CD4-positive, alpha-beta T cell treated with Interleukin-15 for 1 hour (primary cell): ENCODE measurements around the gene LIN52.

Experiments used
- DNase-seq: peaks from one replicate; pipeline ENCODE4 v3.0.0-alpha.2; 2020

Gene LIN52

DNA sequence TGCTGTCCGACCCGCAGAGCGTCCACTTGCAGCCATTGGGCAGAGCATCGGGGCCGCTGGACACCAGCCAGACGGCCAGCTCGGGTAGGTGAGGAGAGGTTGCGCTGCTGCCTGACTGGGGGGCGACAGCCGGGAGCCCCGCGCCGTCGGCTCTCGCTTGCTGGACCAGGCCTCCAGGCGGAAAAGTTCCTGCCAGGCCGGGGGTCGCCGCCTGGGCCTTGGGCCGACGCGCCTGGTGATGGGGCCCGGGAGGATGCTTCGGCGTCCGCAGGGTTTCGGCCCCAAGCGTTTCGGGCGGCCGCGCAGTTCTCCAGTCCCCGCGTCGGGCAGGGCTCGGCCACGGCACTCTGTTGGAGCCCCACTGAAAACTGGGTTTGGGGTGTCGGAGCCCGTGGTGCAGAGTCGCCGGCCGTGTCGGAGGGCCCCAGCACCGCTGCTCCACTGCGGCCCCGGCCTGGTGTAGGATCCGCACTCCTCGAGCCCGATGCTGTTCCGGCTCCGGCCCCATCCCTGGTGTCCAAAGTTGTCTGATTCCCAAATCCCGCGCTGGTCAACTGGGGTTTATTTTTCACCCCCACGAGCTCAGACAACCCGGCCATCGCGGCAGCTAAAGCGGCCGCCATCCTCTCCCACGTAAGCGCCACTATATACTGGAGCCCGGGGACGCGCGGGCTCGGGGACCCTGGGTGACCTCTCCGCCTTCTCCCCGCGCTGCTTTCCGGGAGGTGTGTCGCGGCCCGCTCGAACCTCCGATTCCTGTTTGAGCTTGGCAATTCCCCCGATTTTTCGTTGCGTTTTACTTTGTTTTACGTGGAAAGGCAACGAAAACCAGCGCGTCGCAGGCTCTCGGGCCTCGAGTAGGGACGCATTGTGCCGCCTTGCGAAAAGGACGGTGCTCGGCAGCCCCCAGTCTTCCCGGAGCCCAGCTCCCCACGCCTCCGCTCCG is 155.4 kb downstream of the LIN52 start:
- no peak for DNase-seq

DNA sequence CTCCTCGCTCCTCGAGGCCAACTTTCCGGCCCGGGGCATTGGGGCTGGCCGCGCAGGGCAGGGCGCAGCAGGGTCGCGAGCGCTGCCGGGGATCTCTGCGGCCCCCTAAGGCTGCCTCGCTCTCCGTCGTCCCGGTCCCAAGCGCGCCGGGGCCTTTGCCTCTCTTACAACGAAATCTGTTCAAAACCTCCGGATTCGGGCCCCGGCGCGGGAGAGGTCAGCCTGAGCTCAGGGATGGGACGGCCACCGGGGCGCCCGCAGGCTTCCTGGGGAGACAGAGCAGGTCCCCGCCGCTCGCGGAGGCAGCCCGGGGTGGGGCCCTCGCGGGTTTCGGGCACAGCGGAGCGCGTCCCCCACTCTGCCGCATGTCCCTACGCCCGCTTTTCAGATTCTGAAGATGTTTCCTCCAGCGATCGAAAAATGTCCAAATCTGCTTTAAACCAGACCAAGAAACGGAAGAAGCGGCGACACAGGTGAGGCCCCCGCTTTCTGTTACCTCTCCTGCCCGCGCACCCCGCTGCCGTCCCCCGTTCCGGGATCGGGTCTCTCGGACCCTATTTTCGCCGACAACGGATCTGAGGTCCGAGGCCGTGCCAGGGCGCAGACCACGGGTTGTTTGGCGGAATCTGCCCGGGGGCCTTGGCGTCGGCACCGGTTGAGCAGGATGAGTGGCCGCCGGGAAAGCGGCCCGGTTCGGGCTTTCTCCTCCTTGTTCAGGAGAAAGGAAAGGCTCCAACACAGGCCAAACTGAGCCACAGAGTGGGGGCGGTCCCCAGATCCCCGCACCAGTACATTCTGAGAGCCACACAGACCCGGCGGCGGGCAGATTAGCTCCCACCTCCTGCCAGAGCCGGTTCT is 156.3 kb downstream of the LIN52 start:
- DNase-seq, result no peak

DNA sequence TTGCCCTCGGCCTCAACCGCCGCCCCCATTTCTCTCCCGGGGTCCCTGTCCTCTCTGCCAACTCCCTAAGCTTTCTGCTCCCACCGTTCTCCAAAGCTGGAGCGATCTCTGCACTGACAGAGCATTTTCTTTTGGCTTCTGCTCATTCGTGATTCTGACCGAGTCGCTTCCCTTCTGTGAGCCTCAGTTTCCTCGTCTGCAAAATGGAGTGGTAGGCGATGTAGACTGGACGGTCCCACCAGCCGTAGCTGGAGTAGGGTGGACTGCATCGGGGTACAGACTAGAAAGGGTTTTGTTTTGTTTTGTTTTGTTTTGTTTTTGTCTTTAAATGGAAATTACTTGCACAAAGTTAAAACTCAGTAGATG is 156.9 kb downstream of the LIN52 start:
- no peak for DNase-seq

DNA sequence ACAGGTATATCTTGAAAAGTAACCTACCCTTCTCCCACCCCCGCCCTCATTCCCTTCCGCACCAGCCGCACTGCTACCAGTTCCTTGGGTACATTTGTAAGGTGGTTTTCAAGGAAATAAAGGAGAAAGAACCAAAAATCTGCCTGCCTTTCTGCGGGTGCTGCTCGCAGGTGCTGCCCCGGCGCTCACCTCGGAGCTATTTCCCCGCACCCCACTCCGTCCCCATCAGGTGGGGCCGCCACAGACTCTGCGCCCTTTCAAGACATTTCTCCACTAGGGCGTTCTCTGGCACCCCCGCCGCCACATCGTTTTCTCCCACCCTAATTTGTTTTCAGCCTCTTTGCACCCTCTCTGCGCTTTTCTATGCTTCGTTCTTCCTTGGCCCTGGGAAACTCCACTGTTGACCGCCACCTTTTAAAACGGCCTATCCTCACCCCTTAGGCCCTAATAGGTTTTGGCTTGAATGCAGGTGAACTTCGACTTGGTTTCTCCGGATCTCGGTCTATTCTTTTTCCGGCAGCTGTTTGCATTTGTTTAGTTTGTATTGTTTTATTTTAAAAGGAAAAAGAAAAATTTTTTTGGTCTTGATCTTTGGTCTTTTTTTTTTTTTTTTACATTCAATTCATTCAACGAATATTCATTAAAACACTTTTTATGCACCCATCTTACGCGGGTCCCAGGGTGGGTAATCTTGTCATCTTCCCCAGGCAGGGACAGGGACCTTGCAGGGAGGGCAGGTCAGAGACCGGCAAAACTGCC is 157.4 kb downstream of the LIN52 start:
- DNase-seq, result no peak

DNA sequence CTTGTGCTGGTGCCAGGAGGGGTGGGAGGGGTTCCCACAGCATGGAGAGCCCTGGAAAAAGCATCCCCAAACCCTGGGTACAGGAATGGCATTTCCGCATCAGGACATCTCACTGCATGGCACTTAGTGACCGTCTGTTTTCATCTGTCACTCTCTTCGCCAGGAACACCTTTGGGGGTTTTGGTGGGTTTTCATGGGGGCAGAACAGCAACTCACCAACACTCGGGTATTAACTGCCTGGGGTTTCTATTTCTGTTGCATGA is 158.0 kb downstream of the LIN52 start:
- DNase-seq, result no peak

DNA sequence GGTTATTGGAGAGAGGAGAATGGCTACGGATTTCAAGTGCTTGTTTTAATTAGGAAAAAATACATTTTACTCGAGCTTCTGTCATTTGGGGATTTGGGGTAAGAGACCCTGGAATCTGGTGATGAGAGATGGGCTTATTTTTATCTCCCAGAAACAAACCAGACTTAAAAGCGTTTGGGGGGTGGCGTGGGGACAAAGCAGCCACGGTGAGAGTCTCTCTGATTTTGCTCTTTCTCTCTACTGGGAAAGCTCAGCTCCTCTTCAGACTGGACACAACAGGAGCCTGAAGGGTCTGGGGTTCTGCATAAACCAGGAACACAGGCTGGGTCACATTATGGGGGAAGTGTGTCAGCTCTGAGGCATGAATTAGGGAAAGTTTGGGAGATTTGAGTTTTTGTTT is 158.3 kb downstream of the LIN52 start:
- DNase-seq, result no peak

DNA sequence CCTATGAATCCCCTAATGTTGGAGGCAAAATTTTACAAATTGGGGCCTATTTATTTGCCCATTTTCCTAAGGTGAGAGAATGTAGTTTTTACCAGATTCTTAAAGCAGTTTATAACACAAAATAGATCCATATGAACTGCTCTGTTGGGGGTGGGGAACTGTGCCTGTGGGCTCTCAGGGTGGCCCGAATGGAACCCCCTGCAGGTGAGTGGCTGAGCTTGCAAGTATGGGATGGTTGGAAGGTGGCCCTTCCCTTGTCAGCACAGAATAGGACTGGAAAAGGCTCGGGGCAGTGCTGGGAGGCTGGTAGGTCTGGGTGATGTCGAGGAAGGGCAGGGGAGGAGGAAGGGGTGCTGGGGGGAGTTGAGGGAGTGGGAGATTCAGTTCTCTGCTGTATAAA is 159.4 kb downstream of the LIN52 start:
- no peak for DNase-seq

DNA sequence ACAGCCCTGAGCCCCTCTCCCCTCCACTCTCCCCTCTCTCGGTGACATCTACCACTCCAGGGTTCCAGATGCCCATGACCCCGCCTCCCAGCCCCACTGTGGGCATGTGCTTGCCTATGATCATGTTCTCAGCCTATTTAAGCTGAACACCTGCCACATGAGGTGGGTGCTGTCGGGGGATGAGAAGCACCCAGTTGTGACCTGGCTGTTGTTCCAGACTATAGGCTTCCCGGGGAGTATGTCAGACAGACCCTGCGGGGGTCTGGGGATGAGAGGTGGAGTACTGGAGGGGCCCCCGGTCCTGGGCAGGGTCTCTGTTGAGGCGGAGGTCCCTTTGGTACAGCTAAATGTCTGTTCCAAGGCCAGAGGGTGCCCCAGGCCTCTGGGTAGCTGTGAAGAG is 160.5 kb downstream of the LIN52 start:
- DNase-seq, result no peak

DNA sequence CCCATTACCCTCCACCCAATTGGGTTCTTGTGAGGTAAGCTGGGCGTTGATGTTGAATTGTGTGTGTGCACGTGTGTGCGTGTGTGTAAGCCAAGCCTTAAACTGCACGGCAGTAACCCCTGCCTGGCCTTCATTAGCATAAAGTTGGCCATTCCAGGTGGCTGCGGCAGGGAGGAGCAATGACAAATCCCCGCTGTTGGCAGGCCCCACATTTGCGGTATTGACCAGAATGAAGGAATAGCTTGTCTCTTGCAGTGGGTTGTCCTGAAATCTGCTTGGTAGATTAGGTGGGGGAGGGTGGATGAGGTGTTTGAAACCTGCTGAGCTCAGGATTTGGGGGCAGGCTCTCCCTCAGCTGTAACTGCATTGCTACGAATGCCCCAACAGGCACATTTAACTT is 161.8 kb downstream of the LIN52 start:
- DNase-seq, result no peak

DNA sequence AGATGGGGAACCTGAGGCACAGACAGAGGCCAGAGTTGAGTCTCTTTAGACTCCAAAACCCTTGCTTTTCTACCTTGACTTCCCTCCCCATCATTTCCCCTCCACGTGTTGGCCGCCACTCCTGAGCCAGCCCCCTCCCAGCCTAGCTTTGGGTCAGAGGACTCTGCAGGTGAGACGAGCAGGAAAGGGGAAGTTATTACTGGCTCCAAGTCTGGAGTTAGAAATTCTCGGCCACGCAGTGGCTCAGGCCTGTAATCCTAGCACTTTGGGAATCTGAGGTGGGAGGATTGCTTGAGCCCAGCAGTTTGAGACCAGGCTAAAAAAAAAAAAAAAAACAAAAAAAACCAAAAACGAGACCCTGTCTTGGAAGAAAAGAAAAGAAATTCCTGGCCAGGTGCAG is 163.3 kb downstream of the LIN52 start:
- DNase-seq, result no peak

DNA sequence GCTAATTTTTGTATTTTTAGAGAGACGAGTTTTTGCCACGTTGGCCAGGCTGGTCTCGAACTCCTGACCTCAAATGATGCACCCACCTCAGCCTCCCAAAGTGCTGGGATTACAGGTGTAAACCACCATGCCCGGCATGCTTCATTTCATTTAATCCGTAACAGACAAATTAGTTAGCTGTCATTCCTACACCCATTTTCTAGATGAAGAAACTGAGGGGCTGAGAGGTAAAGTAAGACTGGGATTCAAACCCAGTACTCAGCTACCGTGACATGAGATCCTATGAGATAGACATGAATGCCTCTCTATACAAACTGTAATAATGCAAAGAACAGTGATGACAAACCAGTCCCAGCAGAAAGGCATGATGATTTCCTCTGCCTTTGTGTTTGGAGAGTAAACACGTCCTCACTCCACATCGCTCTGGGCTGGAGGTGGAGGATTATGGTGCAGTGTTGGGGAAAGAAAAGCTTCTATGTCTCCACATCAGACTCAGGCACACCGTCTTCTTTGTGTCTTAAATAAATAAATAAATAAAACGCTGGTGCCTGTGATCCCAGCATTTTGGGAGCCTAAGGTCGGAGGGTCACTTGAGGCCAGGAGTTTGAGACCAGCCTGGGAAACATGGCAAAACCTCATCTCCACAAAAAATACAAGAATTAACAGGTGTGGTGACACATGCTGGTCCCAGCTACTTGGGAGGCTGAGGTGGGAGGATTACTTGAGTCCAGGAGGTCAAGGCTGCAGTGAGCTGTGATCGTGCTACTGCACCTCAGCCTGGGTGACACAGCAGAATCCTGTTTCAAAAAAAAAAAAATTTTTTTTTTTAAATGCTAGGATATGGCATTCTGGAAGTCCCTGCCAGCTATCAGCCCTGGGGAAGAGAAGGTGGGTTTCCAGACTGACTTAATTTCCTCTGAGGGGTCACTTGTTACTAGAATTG is 164.9 kb downstream of the LIN52 start:
- DNase-seq, result no peak
